NCI-H146 treated with DMSO at 0.1 percent for 48 hours (cell line): ENCODE data around the gene KLHL17.
"Not testable (repeated sequence)": the region's sequence is repeated elsewhere in the genome, so short reads cannot be mapped to it uniquely, and the experiment has no call there.

Experiments used
- DNase-seq: peaks from one replicate; lab custom pipeline; 2025; ENCODE audit not compliant: unreplicated experiment; lab: John Stamatoyannopoulos, UW

The KLHL17 gene

DNA sequence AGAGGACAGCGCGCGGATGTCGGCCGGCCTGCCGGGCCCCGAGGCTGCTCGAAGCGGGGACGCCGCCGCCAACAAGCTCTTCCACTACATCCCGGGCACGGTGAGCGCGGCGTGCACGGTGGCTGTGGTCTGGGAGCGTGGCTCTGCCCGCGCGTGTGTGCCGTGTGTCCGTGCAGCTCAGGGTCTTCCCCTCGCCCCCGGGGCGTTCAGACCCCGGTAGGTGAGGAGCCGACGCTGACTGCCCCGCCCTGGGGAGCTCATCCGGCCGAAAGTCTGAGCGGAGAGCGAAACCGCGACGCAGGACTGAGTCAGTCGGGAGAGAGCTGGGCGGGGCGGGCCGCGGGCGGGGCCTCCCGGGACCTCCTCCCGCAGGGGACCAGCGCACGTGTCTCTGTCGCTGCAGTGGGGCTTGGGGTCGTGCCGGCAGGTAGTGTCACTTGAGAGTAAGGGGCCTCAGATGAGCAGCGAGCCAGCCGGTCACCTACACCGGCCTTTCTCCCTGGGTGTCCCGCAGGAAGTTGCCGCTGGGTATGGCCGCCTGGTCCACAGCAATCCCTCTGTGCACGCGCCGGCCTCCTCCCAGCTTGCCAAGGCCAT, 6.4 kb downstream of the KLHL17 start:
- DNase-seq, result no peak

DNA sequence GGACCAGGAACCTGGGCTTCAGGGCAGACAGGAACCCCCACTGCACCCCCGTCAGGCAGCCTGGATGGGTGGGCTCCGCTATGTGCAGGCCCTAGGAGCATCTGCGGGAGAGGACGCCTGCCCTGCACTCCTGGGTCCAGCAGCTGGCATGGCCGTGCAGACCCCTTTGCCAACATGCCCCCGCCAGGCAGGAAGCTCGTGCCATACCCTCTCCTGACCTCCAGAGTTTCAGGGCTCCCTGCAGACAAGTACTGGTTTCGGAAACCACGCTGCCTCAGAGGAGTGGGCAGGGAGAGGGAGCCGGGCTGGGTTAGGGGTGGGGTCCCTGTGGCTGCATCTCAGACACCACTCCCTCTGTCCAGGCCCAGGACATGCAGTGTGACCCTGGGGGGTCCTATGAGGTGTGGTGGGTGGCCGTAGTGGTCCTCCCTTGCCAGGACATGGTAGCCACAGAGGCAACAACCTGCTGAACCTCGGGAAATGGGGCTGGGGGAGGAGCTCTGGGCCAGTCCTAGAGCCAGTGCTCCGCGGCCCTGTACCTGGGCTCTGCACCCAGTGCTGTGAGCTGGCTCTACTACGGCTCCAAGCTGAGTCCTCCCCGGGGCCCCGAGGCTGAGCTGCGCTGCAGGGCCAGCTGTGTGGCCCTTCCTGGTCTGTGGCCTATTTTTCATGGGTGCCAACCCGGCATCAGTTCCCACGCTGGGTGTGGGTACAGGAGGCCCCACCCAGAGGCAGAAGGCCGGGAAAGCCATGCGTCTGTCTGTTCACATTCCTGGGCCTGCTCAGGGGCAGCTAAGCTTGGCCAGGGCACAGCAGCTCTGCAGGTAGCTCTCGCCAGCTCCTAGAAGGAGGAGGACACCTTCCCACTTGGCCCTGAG, 7.3 kb downstream of the KLHL17 start:
- DNase-seq, result no peak

DNA sequence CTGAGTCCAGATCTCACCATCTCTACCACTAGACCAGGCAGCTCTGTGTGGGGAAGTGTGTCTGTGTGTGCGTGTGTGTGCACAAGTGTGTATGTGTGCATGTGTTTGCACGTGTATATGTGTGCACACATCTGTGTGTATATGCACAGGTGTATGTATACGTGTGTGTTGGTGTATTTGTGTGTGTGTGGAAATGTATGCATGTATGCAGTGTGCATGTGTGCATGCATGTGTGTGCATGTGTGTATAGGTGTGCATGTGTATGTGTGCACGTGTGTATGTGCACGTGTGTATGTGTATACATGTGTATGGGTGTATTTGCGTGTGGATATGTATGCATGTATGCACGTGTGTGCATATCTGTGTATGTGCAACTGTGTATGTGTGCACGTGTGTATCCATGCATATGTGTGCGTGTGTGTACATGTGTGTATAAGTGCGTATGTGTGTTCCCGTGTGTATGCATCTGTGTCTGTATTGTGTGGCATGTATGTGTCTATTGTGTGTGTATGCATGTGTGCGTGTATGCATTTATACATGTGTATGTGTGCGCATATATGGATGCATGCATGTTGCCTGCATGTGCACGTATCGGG, 9.0 kb downstream of the KLHL17 start:
- DNase-seq, result no peak

DNA sequence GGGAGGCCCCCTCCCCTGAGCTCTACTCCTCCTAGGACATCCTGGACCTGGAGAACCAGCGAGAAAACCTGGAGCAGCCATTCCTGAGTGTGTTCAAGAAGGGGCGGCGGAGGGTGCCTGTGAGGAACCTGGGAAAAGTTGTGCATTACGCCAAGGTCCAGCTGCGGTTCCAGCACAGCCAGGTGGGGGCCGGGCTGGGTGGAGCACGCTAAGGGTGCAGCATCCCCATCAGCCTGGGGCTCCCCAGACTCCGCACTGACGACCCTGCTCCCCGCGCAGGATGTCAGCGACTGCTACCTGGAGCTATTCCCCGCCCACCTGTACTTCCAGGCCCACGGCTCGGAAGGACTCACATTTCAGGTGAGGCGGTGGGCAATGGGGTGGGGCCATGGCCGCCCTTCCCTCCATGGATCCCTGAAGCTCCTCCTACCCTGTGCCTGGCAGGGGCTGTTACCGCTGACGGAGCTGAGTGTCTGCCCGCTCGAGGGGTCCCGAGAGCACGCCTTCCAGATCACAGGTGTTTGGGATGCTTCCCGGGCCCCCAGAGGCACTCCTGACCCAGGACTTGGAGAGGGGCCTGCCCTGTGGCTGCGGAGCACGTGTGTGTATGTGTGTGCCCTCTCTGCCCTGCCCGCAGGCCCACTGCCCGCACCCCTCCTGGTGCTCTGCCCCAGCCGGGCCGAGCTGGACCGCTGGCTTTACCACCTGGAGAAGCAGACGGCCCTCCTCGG, 10.0 kb downstream of the KLHL17 start:
- no peak for DNase-seq

DNA sequence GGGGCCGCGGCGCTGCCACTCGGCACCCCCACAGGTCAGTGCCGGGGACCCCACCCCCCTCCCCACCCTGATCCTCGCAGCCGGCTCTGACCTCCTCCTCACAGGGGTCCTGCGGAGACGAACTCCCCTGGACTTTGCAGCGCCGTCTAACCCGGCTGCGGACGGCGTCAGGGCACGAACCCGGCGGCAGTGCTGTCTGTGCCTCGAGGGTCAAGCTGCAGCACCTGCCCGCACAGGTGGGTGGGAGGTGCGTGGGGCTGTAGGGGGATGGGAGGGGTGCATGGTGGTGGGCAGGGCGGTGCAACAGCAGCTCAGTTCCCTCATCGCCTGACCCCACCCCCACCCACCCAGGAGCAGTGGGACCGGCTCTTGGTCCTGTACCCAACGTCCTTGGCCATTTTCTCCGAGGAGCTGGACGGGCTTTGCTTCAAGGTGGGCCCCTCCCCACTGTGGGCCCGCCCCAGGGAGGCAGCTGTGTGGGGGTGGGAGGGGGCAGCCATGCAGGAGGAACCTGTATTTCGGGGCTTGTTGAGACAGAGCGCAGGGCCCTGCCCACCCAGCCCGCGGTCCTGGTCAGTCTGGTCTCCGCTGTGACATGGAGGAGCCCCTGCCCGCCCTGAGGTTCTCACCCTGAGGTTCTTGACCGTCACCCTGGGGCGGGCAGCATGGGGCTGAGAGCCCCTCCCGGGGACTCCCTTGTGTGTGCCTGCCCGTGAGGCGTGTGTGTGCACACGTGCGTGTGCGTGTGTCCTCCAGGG, 10.8 kb downstream of the KLHL17 start:
- DNase-seq, result no peak

DNA sequence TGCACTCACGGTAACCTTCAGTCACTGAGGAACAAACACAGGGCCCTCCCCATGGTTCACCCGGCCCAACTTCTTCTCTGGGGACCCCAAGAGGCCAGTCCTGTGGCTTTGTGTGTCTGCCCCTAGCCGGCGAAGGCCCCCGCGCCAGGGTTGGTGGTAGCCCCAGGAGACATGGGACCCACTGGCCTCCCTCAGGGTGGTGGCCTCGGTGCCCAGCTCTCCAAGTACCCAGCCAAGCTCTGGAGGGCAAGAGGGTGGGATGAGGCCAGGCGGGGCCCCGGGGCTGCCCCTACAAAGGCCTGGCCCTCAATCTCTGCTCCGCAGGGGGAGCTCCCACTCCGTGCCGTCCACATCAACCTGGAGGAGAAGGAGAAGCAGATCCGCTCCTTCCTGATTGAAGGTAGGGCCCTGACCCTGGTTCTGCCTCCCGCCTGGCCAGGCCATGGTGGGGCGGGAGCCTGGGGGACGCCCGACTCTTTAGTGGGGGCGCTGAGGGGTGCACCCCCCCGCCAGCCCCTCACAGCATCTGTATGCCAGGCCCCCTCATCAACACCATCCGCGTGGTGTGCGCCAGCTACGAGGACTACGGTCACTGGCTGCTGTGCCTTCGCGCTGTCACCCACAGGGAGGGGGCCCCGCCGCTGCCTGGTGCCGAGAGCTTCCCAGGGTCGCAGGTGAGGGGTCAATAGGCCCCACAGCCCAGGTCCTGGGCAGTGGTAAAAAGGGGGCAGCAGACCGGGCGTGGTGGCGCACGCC, 11.5 kb downstream of the KLHL17 start:
- DNase-seq, result no peak

DNA sequence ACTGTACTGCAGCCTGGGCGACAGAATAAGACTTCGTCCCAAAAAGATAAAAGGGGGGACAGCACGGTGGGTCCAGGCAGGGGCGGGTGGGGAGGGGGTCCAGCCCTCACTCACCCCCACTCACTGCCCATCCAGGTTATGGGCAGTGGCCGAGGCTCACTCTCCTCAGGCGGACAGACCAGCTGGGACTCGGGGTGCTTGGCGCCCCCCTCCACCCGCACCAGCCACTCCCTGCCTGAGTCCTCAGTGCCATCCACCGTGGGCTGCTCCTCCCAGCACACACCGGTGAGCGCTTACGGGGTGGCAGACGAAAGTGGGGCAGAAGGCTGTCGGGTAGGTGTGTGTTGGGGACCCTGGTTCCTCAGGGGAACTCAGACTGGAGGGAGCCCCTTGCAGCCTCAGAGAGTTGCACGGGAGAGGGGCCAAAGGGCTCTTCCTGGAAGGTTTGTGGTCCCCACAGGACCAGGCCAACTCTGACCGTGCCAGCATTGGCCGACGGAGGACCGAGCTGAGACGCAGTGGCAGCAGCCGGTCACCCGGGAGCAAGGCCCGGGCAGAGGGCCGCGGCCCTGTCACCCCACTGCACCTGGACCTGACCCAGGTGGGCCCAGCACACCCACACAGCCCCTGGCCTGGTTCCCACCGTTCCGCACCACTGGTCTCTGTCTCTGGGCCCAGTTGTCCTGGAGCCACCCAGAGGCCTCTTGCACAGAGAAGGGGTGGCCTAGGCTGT, 12.5 kb downstream of the KLHL17 start:
- DNase-seq, result no peak

DNA sequence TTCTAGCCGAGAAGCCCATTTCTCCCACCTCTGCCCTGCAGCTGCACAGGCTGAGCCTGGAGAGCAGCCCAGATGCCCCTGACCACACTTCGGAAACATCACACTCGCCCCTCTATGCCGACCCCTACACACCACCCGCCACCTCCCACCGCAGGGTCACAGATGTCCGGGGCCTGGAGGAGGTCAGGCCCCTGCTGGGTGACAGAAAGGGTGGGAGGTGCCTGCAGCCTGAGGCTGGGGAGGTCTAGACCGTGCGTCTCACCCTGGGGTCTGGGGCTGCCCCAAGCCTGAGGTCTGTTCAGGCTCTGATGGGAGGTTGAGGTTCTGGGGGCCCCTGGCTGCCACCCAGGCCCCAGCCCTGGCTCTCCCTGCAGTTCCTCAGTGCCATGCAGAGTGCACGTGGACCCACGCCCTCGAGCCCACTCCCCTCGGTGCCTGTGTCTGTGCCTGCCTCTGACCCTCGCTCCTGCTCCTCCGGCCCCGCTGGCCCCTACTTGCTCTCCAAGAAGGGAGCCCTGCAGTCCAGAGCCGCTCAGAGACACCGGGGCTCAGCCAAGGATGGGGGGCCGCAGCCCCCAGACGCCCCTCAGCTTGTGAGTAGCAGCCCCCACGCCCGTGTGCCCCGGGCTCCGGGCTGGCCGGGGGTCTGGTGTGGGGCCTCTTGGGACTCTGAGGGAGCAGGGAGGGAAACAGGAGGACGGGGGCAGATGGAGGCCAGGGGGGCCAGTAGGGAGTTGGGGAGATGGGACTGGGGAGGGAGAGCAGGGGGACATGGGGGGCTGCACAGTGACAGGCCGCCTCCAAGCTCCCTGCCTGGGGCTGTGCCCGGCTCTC, 13.3 kb downstream of the KLHL17 start:
- DNase-seq, result no peak

DNA sequence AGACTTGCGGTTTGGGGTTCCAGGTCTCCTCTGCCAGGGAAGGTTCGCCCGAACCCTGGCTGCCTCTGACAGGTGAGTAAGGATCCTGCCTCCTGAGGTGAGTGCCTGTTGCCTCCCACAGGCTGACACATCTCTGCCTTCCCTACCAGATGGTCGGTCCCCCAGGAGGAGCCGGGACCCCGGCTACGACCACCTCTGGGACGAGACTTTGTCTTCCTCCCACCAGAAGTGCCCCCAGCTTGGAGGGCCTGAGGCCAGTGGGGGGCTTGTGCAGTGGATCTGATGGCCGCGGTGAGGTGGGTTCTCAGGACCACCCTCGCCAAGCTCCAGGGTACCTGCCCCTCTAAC, 13.9 kb downstream of the KLHL17 start:
- no peak for DNase-seq

DNA sequence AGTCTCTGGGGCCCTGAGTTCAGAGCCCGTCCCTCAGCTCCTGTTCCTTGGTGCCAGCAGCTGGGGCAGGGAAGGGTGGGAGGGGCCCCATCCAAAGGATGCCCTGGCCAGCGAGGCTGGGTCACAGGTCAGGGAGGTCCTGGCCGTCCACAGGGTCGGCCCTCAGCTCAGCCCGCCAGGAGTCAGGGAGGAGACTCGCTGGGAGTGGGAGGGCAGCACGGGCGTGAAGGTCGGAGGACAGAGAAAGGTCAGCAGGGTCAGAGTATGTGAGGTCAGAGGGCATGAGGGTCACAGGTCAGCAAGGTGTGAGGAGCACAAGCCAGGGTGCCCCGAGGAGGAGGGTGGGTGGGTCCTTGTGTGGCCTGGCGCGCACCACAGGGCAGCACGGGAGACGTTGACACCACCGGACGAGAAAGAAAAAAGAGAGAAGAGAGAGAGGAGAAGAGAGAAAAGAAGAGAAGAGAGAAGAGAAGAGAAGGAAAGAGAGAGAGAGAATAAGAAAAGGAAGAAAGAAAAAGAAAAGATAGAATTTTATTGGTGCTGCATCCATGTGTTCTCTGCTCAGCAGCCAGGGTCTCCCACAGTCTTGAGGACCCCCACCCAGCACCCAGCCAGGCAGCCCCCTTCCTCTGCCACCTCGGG, 14.4 kb downstream of the KLHL17 start:
- no peak for DNase-seq

DNA sequence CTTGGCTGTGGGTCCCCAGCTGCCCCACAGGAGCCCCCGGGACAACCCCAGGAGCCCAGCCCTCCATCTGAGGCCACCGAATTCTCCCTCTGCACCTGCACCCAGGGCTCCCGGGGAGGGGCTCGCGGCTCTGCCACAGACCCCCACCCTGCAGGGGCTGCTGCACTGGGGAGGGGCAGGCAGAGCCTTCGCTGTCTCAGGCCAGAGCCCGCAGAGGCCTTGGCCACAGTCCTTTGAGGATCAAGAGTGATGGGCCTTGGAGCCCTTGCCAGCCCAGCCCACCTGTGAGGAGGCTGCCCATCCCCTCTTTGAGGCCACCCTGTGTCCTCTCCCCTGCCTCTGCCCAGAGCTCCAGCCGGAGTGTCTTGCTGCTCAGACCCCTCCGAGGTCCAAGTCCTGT, 15.0 kb downstream of the KLHL17 start:
- no peak for DNase-seq

DNA sequence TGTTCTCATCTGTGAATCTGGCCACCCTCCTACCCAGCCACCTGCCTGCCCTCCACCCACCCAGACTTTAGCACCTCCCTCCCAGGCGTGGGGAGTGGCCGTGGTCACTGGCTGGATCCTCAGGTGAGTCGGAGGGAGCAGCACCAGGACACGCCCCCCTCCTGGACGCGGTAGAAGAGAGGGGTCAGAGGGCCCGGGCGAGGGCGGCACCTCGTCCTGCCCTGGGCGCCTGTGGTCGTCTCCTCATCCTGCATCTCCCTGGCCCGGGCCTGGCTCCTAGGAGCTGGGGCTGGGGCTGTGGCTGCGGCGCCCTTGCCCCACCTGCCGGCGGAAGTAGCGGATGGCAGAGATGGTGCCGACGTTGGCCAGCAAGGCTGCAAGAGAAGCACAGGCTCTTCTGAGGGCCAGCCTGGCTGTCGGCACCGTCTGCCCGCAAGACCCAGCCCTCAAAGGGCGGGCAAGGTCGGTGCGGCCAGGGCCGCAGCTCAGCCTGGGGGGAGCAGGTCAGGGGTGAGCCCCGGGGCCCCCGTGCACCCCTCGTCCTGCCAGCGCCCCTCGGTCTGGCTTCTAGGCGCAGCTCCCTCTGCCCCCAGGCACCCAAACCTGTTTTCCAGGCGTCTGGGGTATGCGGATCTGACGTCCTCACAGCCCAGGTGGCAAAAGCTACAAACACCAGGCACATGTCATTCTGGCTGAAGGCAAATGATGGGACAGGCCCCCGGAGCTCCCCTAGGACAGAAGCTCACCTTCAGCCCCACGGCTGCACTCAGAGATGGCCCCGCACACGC, 15.7 kb downstream of the KLHL17 start:
- no peak for DNase-seq

DNA sequence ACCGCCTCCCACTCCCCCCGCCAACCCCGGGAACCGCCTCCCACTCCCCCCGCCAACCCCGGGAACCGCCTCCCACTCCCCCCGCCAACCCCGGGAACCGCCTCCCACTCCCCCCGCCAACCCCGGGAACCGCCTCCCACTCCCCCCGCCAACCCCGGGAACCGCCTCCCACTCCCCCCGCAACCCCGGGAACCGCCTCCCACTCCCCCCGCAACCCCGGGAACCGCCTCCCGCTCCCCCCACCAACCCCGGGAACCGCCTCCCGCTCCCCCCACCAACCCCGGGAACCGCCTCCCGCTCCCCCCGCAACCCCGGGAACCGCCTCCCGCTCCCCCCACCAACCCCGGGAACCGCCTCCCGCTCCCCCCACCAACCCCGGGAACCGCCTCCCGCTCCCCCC, 16.4 kb downstream of the KLHL17 start:
- not testable (repeated sequence) for DNase-seq

DNA sequence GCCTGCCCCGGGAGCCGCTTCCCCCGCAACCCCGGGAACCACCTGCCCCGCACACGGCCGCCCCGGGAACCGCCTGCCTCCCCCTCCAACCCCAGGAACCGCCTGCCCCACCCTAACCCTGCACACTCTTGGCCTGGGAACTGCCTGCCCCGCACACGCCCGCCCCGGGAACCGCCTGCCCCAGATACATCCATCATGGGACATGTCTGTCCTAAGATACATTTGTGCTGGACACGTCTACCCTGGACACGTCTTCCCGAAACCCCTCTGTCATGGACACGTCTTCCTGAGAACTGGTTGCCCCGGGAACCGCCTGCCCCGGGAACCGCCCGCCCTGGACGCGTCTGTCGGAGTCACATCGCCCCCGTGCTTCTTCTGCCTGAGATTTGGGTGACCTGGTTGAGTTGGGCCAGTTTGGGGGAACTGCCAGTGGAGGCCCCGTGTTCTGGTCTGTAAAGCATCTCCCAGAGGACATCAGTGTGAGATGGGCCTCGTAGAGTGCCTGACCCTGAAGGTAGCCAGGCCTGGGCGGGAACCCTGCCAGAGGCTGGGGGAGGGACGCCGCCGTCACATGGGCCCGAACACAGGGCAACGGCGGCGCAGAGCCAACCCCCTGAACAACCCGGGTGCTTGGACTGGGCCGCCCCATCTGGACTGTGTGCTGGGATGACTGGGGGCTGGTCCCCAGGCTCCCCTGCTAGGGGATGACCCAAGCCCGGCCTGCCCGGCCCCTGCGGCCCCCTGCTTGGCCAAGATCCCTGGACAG, 17.9 kb downstream of the KLHL17 start:
- no peak for DNase-seq

DNA sequence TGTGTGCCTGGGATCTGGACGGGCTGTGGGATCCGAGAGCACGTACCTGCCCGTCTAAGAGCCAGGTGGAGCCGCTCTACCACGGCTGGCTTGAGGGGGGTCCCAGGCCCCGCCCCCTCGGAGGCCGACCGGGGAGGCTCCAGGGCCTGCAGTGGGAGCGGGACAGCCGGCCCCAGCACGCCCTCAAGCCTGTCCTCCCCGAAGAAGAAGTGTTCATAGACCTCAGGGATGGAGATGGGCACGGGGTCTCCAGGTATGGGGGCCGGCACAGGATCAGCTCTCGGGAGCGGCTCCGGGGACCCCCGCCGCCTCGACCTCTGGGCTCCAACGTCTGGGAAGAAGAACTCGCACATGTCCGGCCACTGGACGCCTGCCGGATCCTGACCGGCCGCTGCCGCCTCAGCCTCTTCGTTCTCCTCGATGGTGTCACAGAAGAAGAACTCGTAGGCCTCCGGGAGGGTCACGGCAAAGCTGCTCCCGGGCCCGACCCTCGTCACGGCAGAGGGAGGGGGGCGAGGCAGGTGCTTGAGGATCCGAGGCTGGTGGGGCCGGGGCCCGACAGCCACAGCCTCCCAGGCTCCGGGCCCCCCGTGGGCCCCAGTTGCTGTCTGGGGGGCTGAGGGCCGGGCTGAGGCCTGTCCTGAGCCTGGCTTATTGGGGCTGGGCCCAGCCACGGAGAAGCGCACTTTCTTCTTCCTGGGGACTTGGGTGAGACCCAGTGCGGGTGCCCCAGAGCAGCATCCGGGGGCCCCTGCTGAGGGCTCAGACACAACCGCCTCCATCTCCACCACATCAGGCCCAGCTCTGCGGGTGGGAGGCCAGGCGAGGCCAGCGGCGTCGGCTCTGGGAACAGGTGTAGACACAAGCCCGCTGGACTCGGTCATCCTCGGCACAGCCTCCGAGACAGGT, 18.7 kb downstream of the KLHL17 start:
- no peak for DNase-seq

DNA sequence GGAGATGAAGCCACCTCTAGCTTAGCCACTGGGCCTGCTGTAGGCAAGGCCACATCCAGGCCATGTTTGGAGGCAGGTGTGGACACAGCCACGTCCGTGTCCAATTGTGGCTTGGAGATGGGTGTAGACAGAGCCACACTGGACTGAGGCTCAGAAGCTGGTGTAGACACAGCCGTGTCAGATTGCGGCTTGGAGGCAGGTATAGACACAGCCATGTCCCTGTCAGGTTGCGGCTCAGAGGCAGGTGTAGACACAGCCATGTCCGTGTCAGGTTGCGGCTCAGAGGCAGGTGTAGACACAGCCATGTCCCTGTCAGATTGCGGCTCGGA, 19.3 kb downstream of the KLHL17 start:
- DNase-seq, result no peak
